Measurements from ENCODE around the gene PSMB2. TPM values are rescaled to one million over a fixed set of nuclear protein-coding genes. Genes with fewer than 3 reads are reported as not detected.
A peak's percentile ranks its signal among the peaks of the same experiment; 100 is the strongest.

Gene PSMB2
- total RNA-seq, 4 donors from 2014 or later: 16.1 to 41.6 (median 29.0) TPM

DNA sequence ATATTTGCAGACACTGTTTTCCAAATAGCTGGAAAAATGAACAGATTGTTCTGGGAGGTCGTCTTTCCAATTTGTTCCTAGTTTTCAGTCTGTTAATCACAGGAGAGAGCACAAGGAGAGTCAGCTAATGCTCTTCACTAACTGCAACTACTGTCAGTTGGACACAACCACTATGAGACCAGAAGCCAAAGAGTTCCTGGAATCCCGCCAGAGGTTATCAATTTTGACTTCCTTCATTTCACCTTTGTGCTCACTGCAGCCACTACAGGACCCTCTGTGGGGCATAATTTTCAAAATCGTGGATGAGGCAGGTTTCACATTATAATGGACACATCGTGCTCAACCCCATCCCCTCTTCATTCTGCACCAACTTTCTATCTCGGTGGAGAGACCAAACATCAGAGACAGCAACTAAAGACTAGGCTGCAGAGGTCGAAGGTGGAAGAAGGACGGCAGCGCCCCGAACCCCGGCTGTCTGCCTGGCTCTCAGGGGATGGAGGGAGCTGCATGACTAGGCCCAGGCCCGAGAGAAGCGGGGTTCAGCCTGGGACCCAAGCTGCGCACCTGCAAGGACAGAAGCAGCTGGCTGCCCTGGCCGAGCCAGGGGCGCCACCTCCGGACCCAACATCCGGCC, 84.7 kb downstream of the PSMB2 start:
- Histone ChIP-seq H3K27ac (peak overlapping the region; percentile 88 to 96 (median 95)), H3K36me3 (peaks cover 0 to 27% (median 8%) of the 10 kb centered on the region in 4 donors), H3K9me3 (no peaks in the 10 kb centered on the region), H3K4me3 (peak overlapping the region; percentile 60 to 89 (median 70)), H3K27me3 (no peaks in the 10 kb centered on the region), H3K4me1 (peaks cover 17 to 43% (median 37%) of the 10 kb centered on the region in 4 donors)
- intact Hi-C loops (cut with DNase I; ENCODE audit: low total_unique reads) (no loop called here), in situ Hi-C loops (cut with MboI; ENCODE audit: low pct_ligation_motif_present in 1 of 4, low pct_unique_long_range_greater_than_20kb in 1 of 4, low sequenced_read_pairs in 3 of 4) (loop anchor here in 2 of 4 donors (25.0 kb wide), 2 partner anchors 94 to 369 kb away; partner anchors contain the start of gene SFPQ (in 2 of the 2))
- 2 to 13% methylated on average over 1 to 15 of the region's 17 CpGs for WGBS, 2 donors (ENCODE audit: low coverage in 1 of 2)
- no peak for DNase-seq
- TF ChIP-seq POLR2A (IDR thresholded peaks at IDR 0.05) (no peak), CTCF (IDR thresholded peaks at IDR 0.05) (no peak), EP300 (IDR thresholded peaks at IDR 0.05; ENCODE audit: low read depth) (no peak), POLR2AphosphoS5 (IDR thresholded peaks at IDR 0.05) (no peak)

DNA sequence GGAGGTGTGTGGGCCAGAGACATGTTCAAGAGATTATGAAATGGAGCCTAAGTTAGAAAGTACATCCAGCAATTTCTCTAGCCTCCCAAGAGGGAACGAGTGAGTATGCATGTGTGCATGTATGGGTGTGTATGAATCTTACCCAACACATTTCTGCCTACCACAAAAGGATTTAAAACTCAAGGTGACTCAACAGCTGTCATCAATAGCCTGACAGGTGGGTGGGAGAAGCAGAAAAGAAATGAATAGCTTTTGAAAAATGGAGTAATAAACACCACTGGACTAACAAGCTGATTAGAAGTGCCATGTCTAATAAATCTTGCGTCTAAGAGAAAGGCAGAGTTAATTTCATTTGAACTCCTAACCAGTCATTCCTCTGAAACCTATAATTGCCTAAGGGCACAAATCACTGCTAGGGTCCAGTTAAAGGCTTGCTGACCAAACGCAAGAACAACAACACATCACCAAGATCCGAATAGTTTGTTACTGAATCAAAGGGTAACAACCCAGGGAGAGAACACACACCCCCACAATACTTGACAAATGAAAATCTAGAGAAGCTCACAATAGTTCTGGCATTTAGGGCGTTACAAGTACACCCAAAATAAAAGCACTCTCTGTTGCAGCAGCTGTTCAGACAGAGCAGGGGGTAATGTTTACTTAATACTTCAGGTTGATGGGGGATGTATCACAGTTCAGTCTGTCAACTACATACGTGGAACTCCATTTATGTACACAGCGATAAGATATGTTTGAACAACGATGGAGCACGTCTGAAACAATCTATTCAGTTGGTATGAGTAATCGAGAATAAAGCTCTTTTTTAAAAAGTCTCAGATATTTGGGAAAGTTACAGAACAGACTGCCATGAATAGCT, 85.5 kb downstream of the PSMB2 start:
- no peaks in the 10 kb centered on the region for H3K9me3 ChIP-seq
- peak overlapping the region; percentile 88 to 96 (median 95) for H3K27ac ChIP-seq
- intact Hi-C loops (cut with DNase I; ENCODE audit: low total_unique reads) (no loop called here), in situ Hi-C loops (cut with MboI; ENCODE audit: low pct_ligation_motif_present in 1 of 4, low pct_unique_long_range_greater_than_20kb in 1 of 4, low sequenced_read_pairs in 3 of 4) (loop anchor here in 2 of 4 donors (25.0 kb wide), 2 partner anchors 94 to 369 kb away; partner anchors contain the start of gene SFPQ (in 2 of the 2))
- H3K27me3 ChIP-seq: no peaks in the 10 kb centered on the region
- peak overlapping the region in 2 of 4 donors; percentile 60 to 61 for H3K4me3 ChIP-seq
- no peak for DNase-seq
- TF ChIP-seq CTCF (IDR thresholded peaks at IDR 0.05): no peak
- H3K4me1 ChIP-seq: peaks cover 17 to 43% (median 37%) of the 10 kb centered on the region in 4 donors
- 37 to 42% methylated on average over 4 to 10 of the region's 10 CpGs for WGBS, 2 donors (ENCODE audit: low coverage in 1 of 2)
- H3K36me3 ChIP-seq: peaks cover 0 to 35% (median 9%) of the 10 kb centered on the region in 4 donors

DNA sequence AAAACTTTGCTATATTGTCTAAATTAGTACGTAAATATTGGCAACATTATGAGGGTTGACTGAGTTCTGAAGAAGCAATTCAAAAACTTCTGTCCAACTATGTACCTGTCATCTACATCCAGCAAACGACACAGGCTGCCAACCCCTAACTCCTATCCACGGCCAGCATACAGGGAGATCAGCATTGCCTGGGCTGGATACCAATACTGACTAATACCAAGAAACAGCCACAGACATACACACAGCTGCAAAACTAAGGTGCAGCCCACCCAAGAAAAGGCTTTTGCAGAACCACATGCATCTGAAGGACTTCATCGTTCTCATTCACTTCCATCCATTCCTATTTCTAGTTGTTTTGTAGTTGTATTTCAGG, 86.1 kb downstream of the PSMB2 start:
- DNase-seq: no peak
- in situ Hi-C loops (cut with MboI; ENCODE audit: low pct_ligation_motif_present in 1 of 4, low pct_unique_long_range_greater_than_20kb in 1 of 4, low sequenced_read_pairs in 3 of 4) (loop anchor here in 2 of 4 donors (25.0 kb wide), 2 partner anchors 93 to 368 kb away; partner anchors contain the start of gene SFPQ (in 2 of the 2)), intact Hi-C loops (cut with DNase I; ENCODE audit: low total_unique reads) (no loop called here)
- Histone ChIP-seq H3K4me3 (no peak overlapping the region), H3K9me3 (no peaks in the 10 kb centered on the region), H3K27me3 (no peaks in the 10 kb centered on the region), H3K4me1 (peaks cover 17 to 43% (median 37%) of the 10 kb centered on the region in 4 donors), H3K36me3 (peaks cover 0 to 41% (median 12%) of the 10 kb centered on the region in 4 donors), H3K27ac (no peak overlapping the region)
- WGBS, 2 donors (ENCODE audit: low coverage in 1 of 2): 66 to 86% methylated on average over 1 to 4 of the region's 4 CpGs
- TF ChIP-seq POLR2A (IDR thresholded peaks at IDR 0.05) (no peak), EP300 (IDR thresholded peaks at IDR 0.05; ENCODE audit: low read depth) (no peak), POLR2AphosphoS5 (IDR thresholded peaks at IDR 0.05) (no peak)

GRCh38 chr1:35554266-35555211, 86.8 kb downstream of the PSMB2 start:
- no peak for TF ChIP-seq POLR2AphosphoS5 (IDR thresholded peaks at IDR 0.05)
- no peak for TF ChIP-seq EP300 (IDR thresholded peaks at IDR 0.05; ENCODE audit: low read depth)
- no peak for TF ChIP-seq POLR2A (IDR thresholded peaks at IDR 0.05)
- no peak for TF ChIP-seq CTCF (IDR thresholded peaks at IDR 0.05)
- 35 to 53% methylated on average over 5 to 7 of the region's 7 CpGs for WGBS, 2 donors (ENCODE audit: low coverage in 1 of 2)
- in situ Hi-C loops (cut with MboI; ENCODE audit: low pct_ligation_motif_present in 1 of 4, low pct_unique_long_range_greater_than_20kb in 1 of 4, low sequenced_read_pairs in 3 of 4) (loop anchor here in 2 of 4 donors (25.0 kb wide), 2 partner anchors 92 to 367 kb away; partner anchors contain the start of gene SFPQ (in 2 of the 2)), intact Hi-C loops (cut with DNase I; ENCODE audit: low total_unique reads) (no loop called here)
- Histone ChIP-seq H3K27ac (no peak overlapping the region), H3K36me3 (peaks cover 0 to 47% (median 13%) of the 10 kb centered on the region in 4 donors), H3K4me1 (peaks cover 17 to 43% (median 37%) of the 10 kb centered on the region in 4 donors), H3K4me3 (no peak overlapping the region), H3K9me3 (no peaks in the 10 kb centered on the region), H3K27me3 (no peaks in the 10 kb centered on the region)
- DNase-seq: no peak
